OCI-LY1 (cell line): Measurements from ENCODE around the gene MRPL41.
A peak's percentile ranks its signal among the peaks of the same experiment; 100 is the strongest.
"Not testable (repeated sequence)": the region's sequence is repeated elsewhere in the genome, so short reads cannot be mapped to it uniquely, and the experiment has no call there.

Source experiments
- H2AFZ ChIP-seq: fragments of 200-600 bp; sonication (generic), shearing (Covaris generic); 2 replicates; pipeline ENCODE4 v1.6.0; 2014; ENCODE audit warnings: antibody characterized with exemption, mild to moderate bottlenecking, low read length
- H3F3A ChIP-seq: fragments of 200-600 bp; sonication (generic), shearing (Covaris generic); 2 replicates; pipeline ENCODE4 v1.6.0; 2014; ENCODE audit warnings: mild to moderate bottlenecking, antibody characterized with exemption, low read length, moderate library complexity; ENCODE audit not compliant: insufficient read depth
- H3K27ac ChIP-seq: fragments of 200-600 bp; sonication (generic); 2 replicates; pipeline ENCODE4 v1.5.1; 2014; ENCODE audit warnings: low read length, mixed run types, mild to moderate bottlenecking, low read depth; ENCODE audit not compliant: poor library complexity, severe bottlenecking
- H3K27me3 ChIP-seq: fragments of 200-600 bp; sonication (generic); 2 replicates; pipeline ENCODE4 v1.6.0; 2014; ENCODE audit warnings: antibody characterized with exemption, mild to moderate bottlenecking, low read length, moderate library complexity; ENCODE audit not compliant: insufficient read depth
- H3K36me3 ChIP-seq: fragments of 200-600 bp; sonication (generic); 2 replicates; pipeline ENCODE4 v1.6.1; 2014; ENCODE audit warnings: mild to moderate bottlenecking, antibody characterized with exemption, low read length, moderate library complexity, mixed read lengths; ENCODE audit not compliant: insufficient read depth
- H3K4me1 ChIP-seq: fragments of 200-600 bp; sonication (generic); 2 replicates; pipeline ENCODE4 v1.5.1; 2014; ENCODE audit warnings: mild to moderate bottlenecking, low read length, moderate library complexity; ENCODE audit not compliant: insufficient read depth, severe bottlenecking
- H3K4me2 ChIP-seq: fragments of 200-600 bp; sonication (generic), shearing (Covaris generic); 2 replicates; pipeline ENCODE4 v1.6.1; 2014; ENCODE audit warnings: low read length
- H3K4me3 ChIP-seq: fragments of 200-600 bp; sonication (generic); 2 replicates; pipeline ENCODE4 v1.5.1; 2014; ENCODE audit warnings: low read length, low read depth, mild to moderate bottlenecking, mixed read lengths; ENCODE audit not compliant: poor library complexity, severe bottlenecking
- H3K79me2 ChIP-seq: fragments of 200-600 bp; shearing (Covaris generic); 2 replicates; pipeline ENCODE4 v1.6.1; 2016; ENCODE audit warnings: mixed run types, low read length, mixed read lengths; ENCODE audit not compliant: insufficient read depth
- H3K9ac ChIP-seq: fragments of 200-600 bp; sonication (generic), shearing (Covaris generic); 2 replicates; pipeline ENCODE4 v1.6.1; 2014; ENCODE audit warnings: mild to moderate bottlenecking, low read length, mixed read lengths
- H3K9me2 ChIP-seq: fragments of 200-600 bp; sonication (generic), shearing (Covaris generic); 2 replicates; pipeline ENCODE4 v1.6.1; 2014; ENCODE audit warnings: low read depth, mild to moderate bottlenecking, low read length, mixed read lengths
- H3K9me3 ChIP-seq: fragments of 200-600 bp; shearing (Covaris generic); 2 replicates; pipeline ENCODE4 v1.6.1; 2014; ENCODE audit warnings: low read length, mixed read lengths
- H4K20me1 ChIP-seq: fragments of 200-600 bp; sonication (generic), shearing (Covaris generic); 2 replicates; pipeline ENCODE4 v1.6.0; 2016; ENCODE audit warnings: mild to moderate bottlenecking, low read length; ENCODE audit not compliant: insufficient read depth
- EZH2 ChIP-seq: fragments of 200-600 bp; sonication (generic), shearing (Covaris generic); IDR thresholded peaks from 2 replicates; pipeline ENCODE4 v1.8.0; 2017; ENCODE audit warnings: borderline replicate concordance, mixed run types, mild to moderate bottlenecking, antibody characterized with exemption, low read length, moderate library complexity, mixed read lengths
- TF ChIP-seq, protein P1 (sequence below): fragments of 200-600 bp; sonication (generic), shearing (Covaris generic); IDR thresholded peaks from 2 replicates; pipeline ENCODE4 v1.5.1; 2017; ENCODE audit warnings: mild to moderate bottlenecking, antibody characterized with exemption, low read length, moderate library complexity, mixed read lengths

The MRPL41 gene

DNA sequence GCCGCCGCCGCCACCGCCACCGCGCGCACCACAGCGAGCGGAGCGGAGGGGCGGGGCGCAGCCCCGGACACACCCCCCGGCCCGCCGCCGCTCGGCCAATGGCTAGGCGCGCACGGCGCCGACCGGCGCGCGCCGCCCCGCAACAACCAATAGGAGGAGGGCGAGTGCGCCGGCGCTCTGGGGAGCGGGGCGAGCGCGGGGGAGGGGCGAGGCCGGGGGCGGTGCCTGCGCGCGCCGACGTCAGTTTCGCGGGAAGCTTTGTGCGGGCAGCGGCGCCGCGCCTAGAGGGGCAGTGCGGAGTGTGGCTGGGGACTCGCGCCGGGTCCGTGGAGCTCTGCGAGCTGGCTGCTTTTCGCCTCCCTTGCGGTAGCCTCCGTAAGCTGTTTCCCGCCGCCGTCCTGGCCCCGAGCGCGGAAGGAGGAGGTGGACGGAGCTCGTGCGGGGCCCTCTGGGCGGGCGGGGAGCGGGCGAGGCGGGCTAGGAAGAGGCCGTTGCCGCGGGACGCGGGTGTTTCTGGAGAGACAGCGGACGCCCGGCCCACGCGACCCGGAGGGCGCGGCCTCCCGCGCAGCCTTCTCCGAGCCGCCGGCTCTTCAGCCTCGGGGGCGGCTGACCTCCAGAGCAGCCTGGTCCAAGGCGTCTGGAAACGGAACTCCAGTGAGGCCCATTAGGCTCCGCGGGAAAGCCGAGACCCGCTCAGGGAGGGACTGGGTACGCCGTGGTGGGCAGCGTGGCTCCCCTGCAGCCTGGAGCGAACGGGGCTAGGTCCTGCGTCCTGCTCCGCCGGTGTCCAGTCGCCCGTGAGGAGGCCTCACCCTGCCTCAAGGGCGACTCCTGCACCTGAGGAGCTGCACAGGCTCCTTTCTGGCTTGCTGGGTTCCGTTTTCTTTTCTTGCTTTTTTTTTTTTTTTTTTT is 39.0 kb downstream of the MRPL41 start, which contains the start of gene ZMYND19:
Gene ZMYND19 (minus strand): TSS at position 44 of the 915 bp plus-strand sequence. CDS start 249 bp downstream, outside the sequence.
- H3K27ac ChIP-seq = peak within 1 kb of the TSS; percentile 41
- no peak within 1 kb of the TSS for H2AFZ ChIP-seq

DNA sequence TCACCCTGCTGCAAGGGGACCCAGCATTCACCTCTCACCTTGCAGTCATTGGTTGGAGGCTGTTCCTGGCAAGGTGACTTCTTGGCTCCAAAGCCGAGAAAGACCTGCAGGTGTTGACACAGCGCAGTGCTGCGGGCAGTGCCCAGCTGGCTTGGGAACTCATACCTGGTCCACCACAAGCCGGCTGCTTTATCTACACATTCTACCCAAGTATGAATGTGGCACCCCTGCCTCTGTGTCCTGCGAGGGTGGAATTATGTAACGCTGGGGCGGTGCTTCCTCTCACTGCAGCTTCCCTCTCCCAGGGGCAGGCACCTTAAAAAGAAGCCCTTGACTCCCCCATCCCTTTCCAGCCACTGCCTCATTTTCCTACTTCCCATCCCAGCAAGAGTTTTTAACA is 41.1 kb downstream of the MRPL41 start:
- Histone ChIP-seq H2AFZ (no peak overlapping the region), H3K9me3 (no peaks in the 10 kb centered on the region), H3K4me1 (peaks cover 24% of the 10 kb centered on the region), H3K4me3 (no peak overlapping the region), H3K9me2 (no peaks in the 10 kb centered on the region), H3K36me3 (peaks cover 14% of the 10 kb centered on the region), H4K20me1 (no peaks in the 10 kb centered on the region), H3K79me2 (no peaks in the 10 kb centered on the region; the same call in 1 of the 2 replicates), H3F3A (no peaks in the 10 kb centered on the region), H3K27me3 (no peaks in the 10 kb centered on the region; the same call in 1 of the 2 replicates), H3K9ac (no peak overlapping the region), H3K4me2 (no peak overlapping the region), H3K27ac (no peak overlapping the region)
- no peak for TF ChIP-seq EZH2
- TF ChIP-seq, protein P1, sequence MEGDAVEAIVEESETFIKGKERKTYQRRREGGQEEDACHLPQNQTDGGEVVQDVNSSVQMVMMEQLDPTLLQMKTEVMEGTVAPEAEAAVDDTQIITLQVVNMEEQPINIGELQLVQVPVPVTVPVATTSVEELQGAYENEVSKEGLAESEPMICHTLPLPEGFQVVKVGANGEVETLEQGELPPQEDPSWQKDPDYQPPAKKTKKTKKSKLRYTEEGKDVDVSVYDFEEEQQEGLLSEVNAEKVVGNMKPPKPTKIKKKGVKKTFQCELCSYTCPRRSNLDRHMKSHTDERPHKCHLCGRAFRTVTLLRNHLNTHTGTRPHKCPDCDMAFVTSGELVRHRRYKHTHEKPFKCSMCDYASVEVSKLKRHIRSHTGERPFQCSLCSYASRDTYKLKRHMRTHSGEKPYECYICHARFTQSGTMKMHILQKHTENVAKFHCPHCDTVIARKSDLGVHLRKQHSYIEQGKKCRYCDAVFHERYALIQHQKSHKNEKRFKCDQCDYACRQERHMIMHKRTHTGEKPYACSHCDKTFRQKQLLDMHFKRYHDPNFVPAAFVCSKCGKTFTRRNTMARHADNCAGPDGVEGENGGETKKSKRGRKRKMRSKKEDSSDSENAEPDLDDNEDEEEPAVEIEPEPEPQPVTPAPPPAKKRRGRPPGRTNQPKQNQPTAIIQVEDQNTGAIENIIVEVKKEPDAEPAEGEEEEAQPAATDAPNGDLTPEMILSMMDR = no peak

More for the DNA sequence above, 39.0 kb downstream of the MRPL41 start, which contains the start of gene ZMYND19:
- no peak for TF ChIP-seq EZH2
- TF ChIP-seq, protein P1 = no peak
- Histone ChIP-seq H3K36me3 (peaks cover 34% of the 10 kb centered on the region), H3K9me2 (no peaks in the 10 kb centered on the region), H3F3A (no peaks in the 10 kb centered on the region), H4K20me1 (no peaks in the 10 kb centered on the region), H3K27me3 (no peaks in the 10 kb centered on the region; the same call in 1 of the 2 replicates), H3K4me2 (peak within 1 kb of the TSS; percentile 99), H3K4me1 (peaks cover 24% of the 10 kb centered on the region), H3K9ac (peak within 1 kb of the TSS; percentile 85), H3K79me2 (no peaks in the 10 kb centered on the region; the same call in 1 of the 2 replicates), H3K4me3 (peak within 1 kb of the TSS; percentile 88), H3K9me3 (no peaks in the 10 kb centered on the region)

DNA sequence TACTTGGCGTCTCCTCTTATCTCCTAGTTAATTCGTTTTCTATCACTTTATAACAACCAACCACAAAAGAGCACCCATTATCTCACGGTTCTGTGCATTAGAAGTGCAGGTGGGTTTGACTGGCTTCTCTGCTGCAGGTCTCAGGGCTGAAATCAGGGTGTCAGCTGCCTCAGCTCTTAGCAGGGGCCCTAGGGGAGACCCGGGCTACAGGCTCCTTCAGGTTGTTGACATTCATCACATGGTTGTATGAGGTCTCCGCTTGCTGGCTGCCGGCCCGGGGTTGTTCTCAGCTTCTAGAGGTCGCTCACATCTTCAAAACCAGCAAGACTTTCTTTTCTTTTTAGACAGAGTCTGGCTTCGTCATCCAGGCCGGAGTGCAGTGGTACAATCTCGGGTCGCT is 41.5 kb downstream of the MRPL41 start:
- no peak overlapping the region for H2AFZ ChIP-seq
- TF ChIP-seq, protein P1 = no peak
- TF ChIP-seq EZH2 = no peak
- H3F3A ChIP-seq = no peaks in the 10 kb centered on the region
- peaks cover 10% of the 10 kb centered on the region; the same call in 1 of the 2 replicates for H3K36me3 ChIP-seq
- no peaks in the 10 kb centered on the region for H3K9me2 ChIP-seq
- no peaks in the 10 kb centered on the region; the same call in 1 of the 2 replicates for H3K27me3 ChIP-seq
- H3K4me3 ChIP-seq = no peak overlapping the region
- peaks cover 24% of the 10 kb centered on the region for H3K4me1 ChIP-seq
- H3K79me2 ChIP-seq = no peaks in the 10 kb centered on the region; the same call in 1 of the 2 replicates
- no peaks in the 10 kb centered on the region for H3K9me3 ChIP-seq
- H3K27ac ChIP-seq = no peak overlapping the region
- H3K4me2 ChIP-seq = no peak overlapping the region
- no peak overlapping the region for H3K9ac ChIP-seq
- H4K20me1 ChIP-seq = no peaks in the 10 kb centered on the region

DNA sequence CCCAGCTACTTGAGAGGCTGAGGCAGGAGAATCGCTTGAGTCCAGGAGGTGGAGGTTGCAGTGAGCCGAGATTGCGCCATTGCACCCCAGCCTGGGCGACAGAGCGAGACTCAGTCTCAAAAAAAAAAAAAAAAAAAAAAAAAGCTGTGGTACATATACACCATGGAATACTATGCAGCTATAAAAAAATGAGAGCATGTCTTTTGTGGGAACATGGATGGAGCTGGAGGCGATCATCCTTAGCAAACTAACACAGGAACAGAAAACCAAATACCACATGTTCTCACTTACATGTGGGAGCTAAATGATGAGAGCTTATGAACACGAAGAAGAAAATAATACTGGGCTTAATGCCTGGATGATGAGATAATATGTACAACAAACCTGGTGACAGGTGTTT is 44.9 kb downstream of the MRPL41 start:
- H3F3A ChIP-seq, H3K36me3 ChIP-seq, H3K79me2 ChIP-seq, H4K20me1 ChIP-seq, H3K4me3 ChIP-seq, H2AFZ ChIP-seq, H3K27ac ChIP-seq, H3K9ac ChIP-seq, H3K4me2 ChIP-seq, H3K9me3 ChIP-seq, H3K27me3 ChIP-seq, H3K9me2 ChIP-seq: not testable (repeated sequence)
- H3K4me1 ChIP-seq = peaks cover 16% of the 10 kb centered on the region
